Breast epithelium (tissue), 4 donors: ENCODE data around the gene RPS6KA6. TPM values are rescaled to one million over a fixed set of nuclear protein-coding genes. Genes with fewer than 3 reads are reported as not detected.

Source experiments
- DNase-seq, 2 donors: peaks; one replicate each; pipeline ENCODE4 v3.0.0-alpha.2; 2019; ENCODE audit warnings: low spot score in 2 of 2
- H3K27ac ChIP-seq, 2 donors: fragments of 200-600 bp; sonication (generic) in 1 of 2; one replicate each; pipeline ENCODE4 v1.5.1; 2016 to 2019; ENCODE audit warnings: mild to moderate bottlenecking in 1 of 2
- H3K27me3 ChIP-seq, 2 donors: fragments of 200-600 bp; sonication (generic) in 1 of 2; one replicate each; pipeline versions ENCODE4 v1.5.1 to v1.6.0; 2017 to 2019; ENCODE audit warnings: control low read depth in 1 of 2, mild to moderate bottlenecking in 1 of 2
- H3K36me3 ChIP-seq: fragments of 200-600 bp; one replicate; pipeline ENCODE4 v1.5.1; 2019
- H3K4me1 ChIP-seq, 2 donors: fragments of 200-600 bp; sonication (generic); one replicate each; pipeline ENCODE4 v1.5.1; 2016 to 2019; ENCODE audit warnings: control low read depth in 1 of 2
- H3K4me3 ChIP-seq, 3 donors: fragments of 200-600 bp; sonication (generic); 1 replicate in 2 of 3; 2 replicates in 1 of 3; pipeline ENCODE4 v1.5.1; 2016 to 2019; ENCODE audit warnings: mild to moderate bottlenecking in 3 of 3, moderate library complexity in 2 of 3
- H3K9me3 ChIP-seq, 2 donors: fragments of 200-600 bp; sonication (generic) in 1 of 2; one replicate each; pipeline ENCODE4 v1.5.1; 2016 to 2019; ENCODE audit warnings: control low read depth in 1 of 2
- CTCF ChIP-seq, 3 donors: fragments of 450-650 bp; IDR thresholded peaks; one replicate each; pipeline ENCODE4 v1.5.1; 2016 to 2017; ENCODE audit warnings: antibody characterized with exemption in 3 of 3, mild to moderate bottlenecking in 3 of 3, moderate library complexity in 3 of 3
- POLR2A ChIP-seq: fragments of 450-650 bp; IDR thresholded peaks from one replicate; pipeline ENCODE4 v1.6.1; 2016; ENCODE audit warnings: antibody characterized with exemption, mild to moderate bottlenecking, moderate library complexity
- POLR2AphosphoS5 ChIP-seq, 3 donors: sonication (generic); formaldehyde crosslinking; IDR thresholded peaks; one replicate each; pipeline ENCODE4 v1.6.1; 2017; ENCODE audit warnings: antibody characterized with exemption in 3 of 3
- intact Hi-C: fragments of 100-400 bp; cut with DNase I; formaldehyde crosslinking; loops from one replicate; pipeline ENCODE4 v1.15.1; 2023; ENCODE audit warnings: low total_unique reads
- total RNA-seq, 3 donors: library from RNA; depleted of rRNA; stranded (reverse); fragments of >200 nt; gene quantifications; one replicate each; pipeline ENCODE4 v1.1.0, GENCODE V29; 2016

Gene RPS6KA6
- total RNA-seq, 3 donors from 2014 or later: 0.96 to 5.9 (median 5.2) TPM

GRCh38 chrX:84218726-84219125 lies 30.7 kb upstream of the RPS6KA6 start:
- intact Hi-C loops: no loop called here
- no peaks in the 10 kb centered on the region for H3K36me3 ChIP-seq
- H3K9me3 ChIP-seq: peaks cover 0 to 5% of the 10 kb centered on the region in 2 donors
- no peak overlapping the region for H3K4me3 ChIP-seq
- TF ChIP-seq POLR2AphosphoS5 (IDR thresholded peaks at IDR 0.05) (no peak), CTCF (IDR thresholded peaks at IDR 0.05) (no peak), POLR2A (no peak)
- no peaks in the 10 kb centered on the region for H3K4me1 ChIP-seq
- no peak for DNase-seq
- H3K27me3 ChIP-seq: peaks cover 0 to 9% of the 10 kb centered on the region in 2 donors
- no peak overlapping the region for H3K27ac ChIP-seq

GRCh38 chrX:84216881-84217280 lies 28.9 kb upstream of the RPS6KA6 start:
- TF ChIP-seq CTCF (IDR thresholded peaks at IDR 0.05) (no peak), POLR2AphosphoS5 (IDR thresholded peaks at IDR 0.05) (no peak), POLR2A (no peak)
- no peak for DNase-seq
- intact Hi-C loops: no loop called here

GRCh38 chrX:84216406-84216805 lies 28.4 kb upstream of the RPS6KA6 start:
- H3K36me3 ChIP-seq: no peaks in the 10 kb centered on the region
- no peaks in the 10 kb centered on the region for H3K4me1 ChIP-seq
- DNase-seq: no peak
- no peak overlapping the region for H3K4me3 ChIP-seq
- H3K27ac ChIP-seq: no peak overlapping the region
- H3K9me3 ChIP-seq: peaks cover 0 to 8% of the 10 kb centered on the region in 2 donors
- intact Hi-C loops: no loop called here
- TF ChIP-seq POLR2AphosphoS5 (IDR thresholded peaks at IDR 0.05): no peak
- H3K27me3 ChIP-seq: peaks cover 0 to 4% of the 10 kb centered on the region in 2 donors

More at GRCh38 chrX:84216881-84217280, 28.9 kb upstream of the RPS6KA6 start:
- H3K4me1 ChIP-seq: no peaks in the 10 kb centered on the region
- no peak overlapping the region for H3K4me3 ChIP-seq
- peaks cover 0 to 8% of the 10 kb centered on the region in 2 donors for H3K9me3 ChIP-seq
- H3K36me3 ChIP-seq: no peaks in the 10 kb centered on the region
- H3K27me3 ChIP-seq: peaks cover 0 to 4% of the 10 kb centered on the region in 2 donors
- no peak overlapping the region for H3K27ac ChIP-seq

GRCh38 chrX:84205276-84205675 lies 17.3 kb upstream of the RPS6KA6 start:
- no peaks in the 10 kb centered on the region for H3K36me3 ChIP-seq
- H3K4me1 ChIP-seq: no peaks in the 10 kb centered on the region
- no peak overlapping the region for H3K27ac ChIP-seq
- no peak overlapping the region for H3K4me3 ChIP-seq
- intact Hi-C loops: no loop called here
- DNase-seq: no peak
- peaks cover 0 to 11% of the 10 kb centered on the region in 2 donors for H3K27me3 ChIP-seq
- TF ChIP-seq CTCF (IDR thresholded peaks at IDR 0.05) (no peak), POLR2A (no peak), POLR2AphosphoS5 (IDR thresholded peaks at IDR 0.05) (no peak)
- H3K9me3 ChIP-seq: peaks cover 0 to under 1% of the 10 kb centered on the region in 2 donors

GRCh38 chrX:84199688-84200087 lies 11.7 kb upstream of the RPS6KA6 start:
- H3K9me3 ChIP-seq: peaks cover 0 to 12% of the 10 kb centered on the region in 2 donors
- no peaks in the 10 kb centered on the region for H3K4me1 ChIP-seq
- intact Hi-C loops: no loop called here
- no peak for DNase-seq
- H3K27me3 ChIP-seq: peaks cover 0 to 8% of the 10 kb centered on the region in 2 donors
- TF ChIP-seq POLR2A (no peak), POLR2AphosphoS5 (IDR thresholded peaks at IDR 0.05) (no peak)
- H3K36me3 ChIP-seq: no peaks in the 10 kb centered on the region
- H3K4me3 ChIP-seq: no peak overlapping the region
- H3K27ac ChIP-seq: no peak overlapping the region

GRCh38 chrX:84197550-84197949 lies 9.6 kb upstream of the RPS6KA6 start:
- DNase-seq: no peak
- no peaks in the 10 kb centered on the region for H3K36me3 ChIP-seq

More at GRCh38 chrX:84197550-84197949, 9.6 kb upstream of the RPS6KA6 start:
- H3K9me3 ChIP-seq: peaks cover 0 to 12% of the 10 kb centered on the region in 2 donors
- H3K4me1 ChIP-seq: no peaks in the 10 kb centered on the region
- no peak overlapping the region for H3K27ac ChIP-seq
- intact Hi-C loops: no loop called here
- TF ChIP-seq POLR2AphosphoS5 (IDR thresholded peaks at IDR 0.05) (no peak), POLR2A (no peak), CTCF (IDR thresholded peaks at IDR 0.05) (no peak)
- H3K4me3 ChIP-seq: no peak overlapping the region
- H3K27me3 ChIP-seq: peaks cover 0 to 6% of the 10 kb centered on the region in 2 donors
